ENCODE results near the gene PPP5C.

DNA sequence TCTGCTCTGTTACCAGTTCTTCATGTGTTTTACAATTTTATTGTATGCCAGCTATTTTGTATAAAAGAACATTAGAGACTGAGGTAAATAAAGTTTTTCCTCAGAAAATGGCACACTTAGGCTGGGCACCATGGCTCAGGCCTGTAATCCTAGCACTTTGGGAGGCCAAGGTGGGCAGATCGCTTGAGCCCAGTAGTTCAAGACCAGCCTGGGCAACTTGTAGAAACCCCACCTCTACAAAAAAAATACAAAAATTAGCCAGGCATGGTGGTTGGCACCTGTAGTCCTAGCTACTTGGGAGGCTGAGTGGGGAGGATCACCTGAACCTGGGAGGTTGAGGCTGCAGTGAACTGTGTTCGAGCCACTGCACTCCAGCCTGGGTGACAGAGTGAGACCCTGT is 34.5 kb downstream of the PPP5C start:
- TF ChIP-seq, protein P1, sequence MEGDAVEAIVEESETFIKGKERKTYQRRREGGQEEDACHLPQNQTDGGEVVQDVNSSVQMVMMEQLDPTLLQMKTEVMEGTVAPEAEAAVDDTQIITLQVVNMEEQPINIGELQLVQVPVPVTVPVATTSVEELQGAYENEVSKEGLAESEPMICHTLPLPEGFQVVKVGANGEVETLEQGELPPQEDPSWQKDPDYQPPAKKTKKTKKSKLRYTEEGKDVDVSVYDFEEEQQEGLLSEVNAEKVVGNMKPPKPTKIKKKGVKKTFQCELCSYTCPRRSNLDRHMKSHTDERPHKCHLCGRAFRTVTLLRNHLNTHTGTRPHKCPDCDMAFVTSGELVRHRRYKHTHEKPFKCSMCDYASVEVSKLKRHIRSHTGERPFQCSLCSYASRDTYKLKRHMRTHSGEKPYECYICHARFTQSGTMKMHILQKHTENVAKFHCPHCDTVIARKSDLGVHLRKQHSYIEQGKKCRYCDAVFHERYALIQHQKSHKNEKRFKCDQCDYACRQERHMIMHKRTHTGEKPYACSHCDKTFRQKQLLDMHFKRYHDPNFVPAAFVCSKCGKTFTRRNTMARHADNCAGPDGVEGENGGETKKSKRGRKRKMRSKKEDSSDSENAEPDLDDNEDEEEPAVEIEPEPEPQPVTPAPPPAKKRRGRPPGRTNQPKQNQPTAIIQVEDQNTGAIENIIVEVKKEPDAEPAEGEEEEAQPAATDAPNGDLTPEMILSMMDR (conservative IDR thresholded peaks at IDR 0.05; ENCODE audit: low read length): no peak
- TF ChIP-seq EZH2phosphoT487 (IDR thresholded peaks at IDR 0.05; ENCODE audit: borderline replicate concordance): no peak
